AG04450 (cell line): Measurements from ENCODE around the gene ALOX15B. TPM values are rescaled to one million over a fixed set of nuclear protein-coding genes. Genes with fewer than 3 reads are reported as not detected.
A peak's percentile ranks its signal among the peaks of the same experiment; 100 is the strongest.

ENCODE experiments used
- CTCF ChIA-PET: fragments of 300-600, 350-600 bp; formaldehyde crosslinking; extraction: SDS; loops from one replicate; lab custom pipeline; 2022; ENCODE audit warnings: antibody characterized with exemption, inconsistent platforms; lab: Charles Lee
- POLR2A ChIA-PET: fragments of 350-600 bp; formaldehyde crosslinking; extraction: SDS; loops from one replicate; lab custom pipeline; 2021; ENCODE audit warnings: antibody characterized with exemption, inconsistent platforms; lab: Yijun Ruan, JAX
- DNase-seq: peaks from one replicate; pipeline ENCODE4 v3.0.0-alpha.2; 2011; ENCODE audit warnings: low read depth, low spot score
- H3K27ac ChIP-seq: one replicate; pipeline ENCODE4 v1.5.1; 2012; ENCODE audit warnings: low read depth, low read length, control low read depth
- H3K27me3 ChIP-seq: one replicate; pipeline ENCODE4 v1.6.0; 2012; ENCODE audit warnings: low read length; ENCODE audit not compliant: control insufficient read depth, insufficient read depth
- H3K4me3 ChIP-seq: 2 replicates; pipeline ENCODE4 v1.5.1; 2011; ENCODE audit warnings: mild to moderate bottlenecking, low read depth, low read length, control low read depth
- H3K9me3 ChIP-seq: 2 replicates; pipeline ENCODE4 v1.5.1; 2012; ENCODE audit warnings: low read length; ENCODE audit not compliant: control insufficient read depth, insufficient read depth
- polyA plus RNA-seq: library from polyadenylated mRNA; depleted of rRNA; stranded (reverse); fragments of >200 nt; gene quantifications from 2 replicates; pipeline ENCODE4 v1.2.3, GENCODE V29; 2011
- TF ChIP-seq, protein P1 (sequence below): IDR thresholded peaks from 2 replicates; pipeline ENCODE4 v1.5.1; 2011; ENCODE audit warnings: low read depth, low read length, control low read depth, inconsistent platforms

The ALOX15B gene
- polyA plus RNA-seq, 1 experiment = not detected

DNA sequence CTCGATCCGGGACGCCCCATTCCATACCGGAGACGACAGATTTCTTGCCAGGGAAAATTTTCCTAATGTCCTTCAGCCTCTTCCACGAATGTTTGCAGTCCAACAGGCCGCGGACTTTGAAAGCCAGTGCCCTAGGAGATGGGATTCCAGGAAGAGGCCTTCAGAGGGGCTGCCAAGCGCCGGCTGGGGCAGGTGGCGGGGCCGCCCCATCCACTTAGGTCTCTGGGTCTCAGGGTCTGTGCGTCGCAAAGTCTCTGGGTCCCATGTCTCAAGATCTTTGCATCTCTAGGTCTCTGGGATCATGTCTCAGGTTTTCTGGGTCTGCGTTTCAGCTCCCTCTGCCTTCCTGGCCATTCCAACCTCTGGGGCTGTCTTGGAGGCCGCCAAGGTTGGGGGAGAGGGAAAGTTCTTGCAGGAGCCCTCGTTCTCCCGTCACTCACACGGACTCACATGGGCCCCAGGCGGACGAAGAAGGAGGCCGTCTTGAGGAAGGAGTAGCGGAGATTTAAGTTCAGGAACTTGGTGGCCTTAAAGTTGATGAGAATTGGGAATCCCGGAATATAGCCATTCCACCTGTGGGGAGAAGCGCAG, 41.4 kb downstream of the ALOX15B start:
- no peak for DNase-seq
- Histone ChIP-seq H3K9me3 (no peaks in the 10 kb centered on the region; the same call in 1 of the 2 replicates), H3K27ac (no peak overlapping the region), H3K27me3 (peaks cover 65% of the 10 kb centered on the region), H3K4me3 (peak overlapping the region; percentile 22)
- CTCF ChIA-PET = interaction anchor here (0.7 to 1.4 kb wide), 3 partner anchors 14 to 22 kb away, joined by 3 to 8 read pairs (median 6); no protein-coding TSS in a partner anchor
- TF ChIP-seq, protein P1, sequence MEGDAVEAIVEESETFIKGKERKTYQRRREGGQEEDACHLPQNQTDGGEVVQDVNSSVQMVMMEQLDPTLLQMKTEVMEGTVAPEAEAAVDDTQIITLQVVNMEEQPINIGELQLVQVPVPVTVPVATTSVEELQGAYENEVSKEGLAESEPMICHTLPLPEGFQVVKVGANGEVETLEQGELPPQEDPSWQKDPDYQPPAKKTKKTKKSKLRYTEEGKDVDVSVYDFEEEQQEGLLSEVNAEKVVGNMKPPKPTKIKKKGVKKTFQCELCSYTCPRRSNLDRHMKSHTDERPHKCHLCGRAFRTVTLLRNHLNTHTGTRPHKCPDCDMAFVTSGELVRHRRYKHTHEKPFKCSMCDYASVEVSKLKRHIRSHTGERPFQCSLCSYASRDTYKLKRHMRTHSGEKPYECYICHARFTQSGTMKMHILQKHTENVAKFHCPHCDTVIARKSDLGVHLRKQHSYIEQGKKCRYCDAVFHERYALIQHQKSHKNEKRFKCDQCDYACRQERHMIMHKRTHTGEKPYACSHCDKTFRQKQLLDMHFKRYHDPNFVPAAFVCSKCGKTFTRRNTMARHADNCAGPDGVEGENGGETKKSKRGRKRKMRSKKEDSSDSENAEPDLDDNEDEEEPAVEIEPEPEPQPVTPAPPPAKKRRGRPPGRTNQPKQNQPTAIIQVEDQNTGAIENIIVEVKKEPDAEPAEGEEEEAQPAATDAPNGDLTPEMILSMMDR = no peak
- POLR2A ChIA-PET = no interaction called here

DNA sequence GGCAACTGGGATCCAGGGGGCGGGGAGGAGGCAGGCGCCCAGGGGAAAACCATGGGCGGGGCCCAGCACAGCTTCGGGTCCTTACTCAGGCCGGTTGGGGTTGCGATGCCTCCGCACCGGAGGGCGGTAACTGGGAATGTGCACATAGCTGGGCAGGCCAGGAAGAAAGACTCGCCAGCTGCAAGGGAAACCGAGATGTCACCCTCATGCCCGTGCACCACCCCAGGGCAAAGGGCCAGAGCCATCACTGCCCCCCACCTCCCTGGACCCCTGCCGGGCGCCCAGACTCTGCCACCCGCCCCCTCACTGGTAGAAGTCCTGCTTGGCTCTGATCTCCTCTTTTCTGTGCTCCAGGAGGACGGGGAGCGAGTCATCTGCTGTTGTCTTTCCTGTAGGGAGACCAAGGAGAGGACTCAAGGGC, 42.0 kb downstream of the ALOX15B start:
- Histone ChIP-seq H3K4me3 (no peak overlapping the region), H3K27me3 (peaks cover 66% of the 10 kb centered on the region), H3K9me3 (no peaks in the 10 kb centered on the region; the same call in 1 of the 2 replicates), H3K27ac (no peak overlapping the region)
- POLR2A ChIA-PET = no interaction called here
- TF ChIP-seq, protein P1 = no peak
- CTCF ChIA-PET = interaction anchor here (0.7 to 1.4 kb wide), 2 partner anchors 13 to 22 kb away, joined by 3 to 8 read pairs; no protein-coding TSS in a partner anchor
- DNase-seq = no peak

DNA sequence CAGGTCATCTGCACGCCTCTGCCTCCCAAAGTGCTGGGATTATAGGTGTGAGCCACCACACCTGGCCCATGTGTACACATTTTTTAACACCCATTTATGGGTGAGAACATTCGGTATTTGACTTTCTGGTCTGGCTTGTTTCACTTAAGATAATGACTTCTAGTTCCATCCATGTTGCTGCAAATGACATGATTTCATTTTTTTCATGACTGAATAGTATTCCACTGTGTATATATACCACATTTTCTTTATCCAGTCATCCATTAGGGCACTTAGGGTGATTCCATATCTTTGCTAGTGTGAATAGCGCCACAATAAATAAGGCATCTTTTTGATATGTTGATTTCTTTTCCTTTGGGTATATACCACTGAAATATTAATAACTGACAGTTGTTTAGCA, 43.0 kb downstream of the ALOX15B start:
- H3K27ac ChIP-seq = no peak overlapping the region
- H3K9me3 ChIP-seq = no peaks in the 10 kb centered on the region; the same call in 1 of the 2 replicates
- peaks cover 64% of the 10 kb centered on the region for H3K27me3 ChIP-seq
- POLR2A ChIA-PET = no interaction called here
- TF ChIP-seq, protein P1 = no peak
- no peak for DNase-seq
- H3K4me3 ChIP-seq = no peak overlapping the region
- CTCF ChIA-PET = no interaction called here

DNA sequence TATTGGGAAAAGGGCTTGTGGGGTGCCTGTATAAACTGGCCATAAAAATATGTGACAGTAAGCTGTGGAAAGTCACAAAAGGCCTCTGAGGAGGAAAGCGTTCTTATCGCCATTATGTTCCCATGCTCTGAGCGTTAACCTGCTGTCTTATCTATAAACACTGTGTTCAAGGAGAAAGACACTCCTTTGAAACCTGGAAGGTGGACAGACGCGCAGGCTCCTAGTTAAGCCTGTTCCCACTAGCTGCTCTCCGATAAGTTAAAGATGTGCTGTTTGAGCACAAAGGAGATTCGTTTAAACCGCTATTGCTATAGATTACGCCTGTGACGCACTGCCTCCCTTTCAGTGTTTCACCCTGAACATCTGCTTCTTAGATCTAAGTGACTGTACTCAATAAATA, 43.4 kb downstream of the ALOX15B start:
- no peak for DNase-seq
- POLR2A ChIA-PET = no interaction called here
- no peaks in the 10 kb centered on the region; the same call in 1 of the 2 replicates for H3K9me3 ChIP-seq
- H3K4me3 ChIP-seq = no peak overlapping the region
- H3K27me3 ChIP-seq = peaks cover 61% of the 10 kb centered on the region
- no peak overlapping the region for H3K27ac ChIP-seq
- TF ChIP-seq, protein P1 = no peak
- CTCF ChIA-PET = interaction anchor here (1.1 to 3.6 kb wide), 2 partner anchors 12 to 76 kb away, joined by 3 to 16 read pairs; no protein-coding TSS in a partner anchor

DNA sequence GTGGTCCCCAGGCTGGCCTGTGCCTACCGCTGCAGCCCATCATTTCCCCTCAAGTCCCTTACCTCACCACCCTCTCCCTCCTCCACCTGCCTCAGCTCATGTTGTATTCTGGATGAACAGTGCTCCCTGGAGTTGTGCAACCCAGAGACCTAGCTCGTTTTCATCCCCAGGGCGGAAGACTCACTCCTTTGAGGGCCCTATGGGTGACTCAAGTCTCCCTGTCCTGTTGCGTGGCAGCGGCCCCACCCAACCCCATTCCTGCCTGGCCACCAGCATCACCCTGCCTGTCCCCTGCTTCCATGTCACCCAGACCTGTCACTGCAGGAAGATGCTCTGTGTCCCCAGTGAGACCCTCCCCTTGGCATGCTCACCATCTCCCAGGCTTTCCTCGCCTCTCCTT, 45.4 kb downstream of the ALOX15B start:
- Histone ChIP-seq H3K4me3 (no peak overlapping the region), H3K27me3 (peaks cover 57% of the 10 kb centered on the region), H3K9me3 (no peaks in the 10 kb centered on the region; the same call in 1 of the 2 replicates), H3K27ac (no peak overlapping the region)
- ChIA-PET CTCF (interaction anchor here (0.9 to 3.6 kb wide), 3 partner anchors 8 to 10 kb away, joined by 3 to 16 read pairs (median 10); no protein-coding TSS in a partner anchor), POLR2A (interaction anchor here (0.6 kb wide), 1 partner anchor 35 kb away, joined by 3 read pairs; no protein-coding TSS in a partner anchor)
- TF ChIP-seq, protein P1 = no peak
- DNase-seq = no peak
